ENCODE measurements around the gene GET4.

- TF ChIP-seq TARDBP (IDR thresholded peaks at IDR 0.05) (no peak), CTBP1 (IDR thresholded peaks at IDR 0.05; ENCODE audit: borderline replicate concordance) (no peak), FOXA1 (IDR thresholded peaks at IDR 0.05) (no peak), SP1 (IDR thresholded peaks at IDR 0.05) (no peak), FOXM1 (IDR thresholded peaks at IDR 0.05; ENCODE audit: borderline replicate concordance) (no peak), ZNF384 (IDR thresholded peaks at IDR 0.05) (no peak), BHLHE40 (IDR thresholded peaks at IDR 0.05; ENCODE audit: borderline replicate concordance) (no peak), ARNT (IDR thresholded peaks at IDR 0.05) (no peak), SUZ12 (IDR thresholded peaks at IDR 0.05) (no peak), PKNOX1 (IDR thresholded peaks at IDR 0.05) (no peak), LEF1 (IDR thresholded peaks at IDR 0.05; ENCODE audit: borderline replicate concordance) (no peak)
These were observed 69.4 kb downstream of the GET4 start for GRCh38 chr7:945556-946255.

All from HEK293T (cell line).